HEK293T (cell line): ENCODE results near the gene ZFYVE27.

ENCODE experiments used
- CTBP1 ChIP-seq: fragments of 450-650 bp; IDR thresholded peaks from 2 replicates; pipeline ENCODE4 v1.6.1; 2016; ENCODE audit warnings: borderline replicate concordance
- ELF4 ChIP-seq: fragments of 450-650 bp; IDR thresholded peaks from 2 replicates; pipeline ENCODE4 v1.6.1; 2017; ENCODE audit warnings: antibody characterized with exemption
- FOXA1 ChIP-seq: fragments of 450-650 bp; IDR thresholded peaks from 2 replicates; pipeline ENCODE4 v1.6.1; 2016; ENCODE audit warnings: mild to moderate bottlenecking
- FOXK2 ChIP-seq: fragments of 450-650 bp; IDR thresholded peaks from 2 replicates; pipeline ENCODE4 v1.6.1; 2016; ENCODE audit warnings: mild to moderate bottlenecking
- HDGF ChIP-seq: fragments of 450-650 bp; IDR thresholded peaks from 2 replicates; pipeline ENCODE4 v1.6.1; 2017; ENCODE audit warnings: antibody characterized with exemption, borderline replicate concordance
- SP1 ChIP-seq: fragments of 450-650 bp; IDR thresholded peaks from 2 replicates; pipeline ENCODE4 v1.6.1; 2017

- no peak for TF ChIP-seq ELF4
- TF ChIP-seq FOXA1: no peak
- no peak for TF ChIP-seq FOXK2
- TF ChIP-seq HDGF: no peak
- TF ChIP-seq SP1: no peak
- no peak for TF ChIP-seq CTBP1
Observed at GRCh38 chr10:97784200-97784810, 47.4 kb downstream of the ZFYVE27 start.
